Stimulated activated naive B cell treated with anti-CD40 and anti-IgM and Interleukin-4, amounts not matched to agents 10 μg/mL and 1 μg/mL and 100 μg/mL, for 72 hours (primary cell): ENCODE results near the gene HBP1.
A peak's percentile ranks its signal among the peaks of the same experiment; 100 is the strongest.

Source experiments
- ATAC-seq, 2 donors: fragments of 150-1000 bp; cut with Tn5 transposase; replicated peaks; 2 replicates each; pipeline ENCODE4 v1.10.0; 2021; ENCODE audit warnings: moderate library complexity in 1 of 2
- DNase-seq: peaks from one replicate; pipeline ENCODE4 v3.0.0; 2021
- H3K27ac Mint-ChIP-seq: one replicate; pipeline ENCODE4 v1.8.0; 2022; ENCODE audit warnings: mild to moderate bottlenecking, mixed read lengths
- H3K27me3 Mint-ChIP-seq, 2 donors: one replicate each; pipeline ENCODE4 v1.8.0; 2022; ENCODE audit warnings: mixed read lengths in 2 of 2
- H3K36me3 Mint-ChIP-seq, 2 donors: one replicate each; pipeline ENCODE4 v1.8.0; 2022; ENCODE audit warnings: mixed read lengths in 2 of 2, mild to moderate bottlenecking in 1 of 2
- H3K4me1 Mint-ChIP-seq, 2 donors: one replicate each; pipeline ENCODE4 v1.8.0; 2022; ENCODE audit warnings: mixed read lengths in 2 of 2, mild to moderate bottlenecking in 1 of 2
- H3K4me3 Mint-ChIP-seq, 2 donors: one replicate each; pipeline ENCODE4 v1.8.0; 2022; ENCODE audit warnings: mild to moderate bottlenecking in 2 of 2, mixed read lengths in 2 of 2, moderate library complexity in 1 of 2
- H3K9me3 Mint-ChIP-seq, 2 donors: one replicate each; pipeline ENCODE4 v1.8.0; 2022; ENCODE audit warnings: mixed read lengths in 2 of 2, mild to moderate bottlenecking in 1 of 2

The HBP1 gene

DNA sequence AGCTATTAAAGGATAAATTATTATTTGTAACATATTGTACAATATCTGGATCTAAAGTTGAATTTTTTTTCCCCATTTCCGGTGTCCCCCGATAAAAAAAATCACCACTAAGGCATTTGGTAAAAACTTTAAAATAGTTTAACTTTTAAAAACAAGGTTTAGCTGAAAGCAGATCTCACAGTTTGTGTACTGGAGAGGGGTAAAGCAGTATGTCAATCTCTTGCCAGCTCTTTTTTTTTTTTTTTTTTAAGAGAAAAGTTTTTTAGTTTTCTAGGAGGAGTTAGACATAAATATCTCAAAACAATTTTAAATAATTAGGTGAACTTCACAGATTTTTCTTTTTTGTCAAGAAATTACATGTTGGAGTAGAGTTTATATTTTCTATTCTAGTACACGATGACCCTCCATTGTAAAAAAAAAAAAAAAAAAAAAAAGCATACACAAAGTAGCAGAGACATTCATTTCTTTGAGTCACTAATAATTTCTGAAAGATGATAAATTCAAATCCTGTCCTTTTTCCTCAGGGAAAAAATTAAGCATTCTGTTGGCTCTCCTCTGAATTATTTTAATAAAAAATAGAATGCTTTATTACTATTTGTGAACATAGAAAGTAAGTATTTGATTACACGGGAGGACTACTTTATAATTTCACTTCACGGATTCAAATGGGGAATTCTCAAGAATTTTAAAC, 1.9 kb upstream of the HBP1 start:
- no peak for ATAC-seq
- H3K9me3 Mint-ChIP-seq: no peaks in the 10 kb centered on the region
- peak overlapping the region; percentile 98 for H3K27ac Mint-ChIP-seq
- peak overlapping the region; percentile 87 to 91 for H3K4me3 Mint-ChIP-seq
- DNase-seq: no peak
- H3K36me3 Mint-ChIP-seq: peaks cover 0 to 7% of the 10 kb centered on the region in 2 donors
- peaks cover 0 to 5% of the 10 kb centered on the region in 2 donors for H3K27me3 Mint-ChIP-seq
- peaks cover 2 to 18% of the 10 kb centered on the region in 2 donors for H3K4me1 Mint-ChIP-seq

DNA sequence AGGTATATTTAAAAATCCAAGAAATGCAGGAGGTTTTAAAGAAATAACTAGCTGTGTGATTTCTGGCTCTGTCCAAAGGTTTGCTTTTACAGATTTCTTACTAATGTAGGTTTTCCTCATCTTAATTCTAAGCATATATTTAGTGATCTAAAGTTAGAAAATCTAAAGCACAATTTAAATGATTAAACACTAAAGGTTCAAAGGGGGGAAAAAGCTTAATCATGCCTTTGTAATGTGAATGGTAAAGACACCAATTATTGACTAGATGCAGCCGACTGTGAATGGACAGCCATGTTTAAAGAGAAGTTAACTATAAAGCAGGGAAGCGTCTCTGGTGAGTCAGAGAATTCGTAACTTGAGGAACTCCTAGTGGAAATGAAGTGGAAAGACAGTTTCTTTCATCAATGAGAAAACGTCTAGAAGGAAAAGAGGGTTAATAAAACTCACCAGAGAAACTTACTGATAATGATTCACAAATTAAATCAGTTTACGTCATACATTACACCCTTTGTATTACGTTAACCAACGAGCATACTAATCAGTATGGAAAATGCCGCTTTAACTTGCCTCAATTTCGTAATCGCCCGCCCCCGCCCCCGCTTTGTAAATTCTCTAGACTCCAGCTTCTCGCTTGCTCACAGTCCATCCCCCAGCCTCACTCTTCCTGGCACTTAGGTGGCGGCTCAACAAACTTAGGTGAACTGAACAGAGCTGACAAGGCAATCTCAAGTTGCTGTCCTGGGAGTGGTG, 1.1 kb upstream of the HBP1 start:
- H3K4me1 Mint-ChIP-seq: peaks cover 3 to 19% of the 10 kb centered on the region in 2 donors
- peak overlapping the region; percentile 87 to 91 for H3K4me3 Mint-ChIP-seq
- peaks cover 0 to 5% of the 10 kb centered on the region in 2 donors for H3K27me3 Mint-ChIP-seq
- ATAC-seq: peak; percentile 0
- peak overlapping the region; percentile 98 for H3K27ac Mint-ChIP-seq
- H3K9me3 Mint-ChIP-seq: no peaks in the 10 kb centered on the region
- H3K36me3 Mint-ChIP-seq: peaks cover 0 to 7% of the 10 kb centered on the region in 2 donors
- DNase-seq: no peak

DNA sequence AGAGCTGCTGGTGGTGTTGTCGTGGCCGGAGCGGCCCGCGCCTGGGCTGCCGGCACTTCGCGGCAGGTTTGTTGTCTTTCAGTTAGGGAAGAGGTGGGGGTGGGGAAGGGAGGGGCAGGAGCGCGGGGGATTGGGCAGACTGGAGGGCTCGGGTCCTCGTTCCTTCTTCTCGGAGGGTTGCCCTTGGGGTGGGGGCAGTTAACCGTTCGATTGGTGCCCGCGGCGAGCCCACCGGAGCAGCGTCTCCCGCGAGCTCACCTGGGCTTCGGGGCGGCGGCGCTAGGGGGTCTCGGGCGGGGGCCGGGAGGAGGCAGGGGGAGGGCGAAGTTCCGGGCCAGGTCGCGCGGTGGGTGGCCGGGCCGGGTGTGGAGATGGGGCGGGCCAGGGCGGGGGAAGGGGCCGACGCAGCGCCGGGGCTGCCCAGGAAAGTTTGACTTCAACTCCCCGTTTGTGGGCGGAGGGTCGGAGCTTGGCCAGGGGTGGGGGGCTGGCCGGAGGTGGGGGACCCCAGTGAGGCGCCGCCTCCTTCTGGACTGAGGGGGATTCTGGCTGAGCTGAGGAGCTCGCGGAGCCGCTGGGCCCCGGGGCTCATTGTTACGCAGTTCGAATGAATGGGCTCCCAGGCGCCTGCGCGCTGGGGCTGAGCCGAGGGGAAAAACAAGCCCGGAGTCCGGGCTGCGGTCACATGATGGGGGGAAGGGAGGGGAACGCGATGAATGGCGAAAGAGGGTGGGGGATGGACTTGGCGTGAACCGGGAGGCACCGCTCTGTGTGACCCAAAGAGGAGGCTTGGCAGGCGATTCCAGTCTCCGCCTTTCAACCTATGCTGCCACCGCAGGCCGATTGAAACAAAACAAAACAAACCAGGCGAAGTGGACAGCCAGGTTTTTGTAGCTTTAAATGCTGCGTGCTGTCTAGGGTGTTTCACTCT, 582 bp downstream of the HBP1 start:
- H3K4me1 Mint-ChIP-seq: peaks cover 11 to 36% of the 10 kb centered on the region in 2 donors

DNA sequence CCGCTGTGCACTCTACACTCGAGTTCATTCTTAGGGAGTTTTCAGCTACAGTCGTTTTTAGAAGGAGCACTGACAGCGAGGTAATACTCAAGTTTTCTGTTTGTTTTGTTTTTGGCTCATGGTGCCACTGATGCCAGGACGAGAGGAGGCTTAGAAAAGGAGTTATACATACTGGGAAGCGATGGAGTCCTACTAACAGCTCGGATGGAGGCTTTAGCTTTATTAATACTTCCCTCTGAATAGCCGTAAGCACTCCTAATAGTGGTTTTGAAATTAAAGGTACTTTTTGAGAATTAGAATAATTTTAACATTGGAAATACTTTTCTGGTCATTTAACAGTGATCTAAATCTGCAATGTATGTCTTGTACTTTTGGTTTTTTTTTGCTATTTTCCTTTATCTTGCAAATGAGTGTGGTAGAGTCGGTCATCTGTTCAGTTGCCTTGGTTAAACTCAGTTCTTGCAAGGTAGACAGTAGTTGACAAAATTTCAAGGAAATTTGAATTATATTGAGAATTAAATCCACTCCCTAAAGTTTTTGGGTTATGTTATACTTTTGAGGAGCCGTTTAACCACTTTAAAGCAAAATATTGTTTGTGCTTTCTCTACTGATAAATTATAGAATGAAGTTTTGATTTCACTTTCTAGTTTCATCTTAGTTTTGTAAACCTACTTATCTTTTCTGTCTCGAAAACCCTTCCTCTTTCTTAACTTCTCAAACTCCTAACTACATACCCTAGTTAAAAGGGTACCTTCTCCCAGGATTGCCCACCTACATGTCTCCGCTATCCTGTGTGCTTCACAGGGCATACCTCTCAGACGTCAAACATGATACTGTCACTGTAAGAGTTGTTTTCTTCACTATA, 1.5 kb downstream of the HBP1 start:
- Mint-ChIP-seq H3K4me3 (peak overlapping the region; percentile 87 to 91), H3K27ac (peak overlapping the region; percentile 98), H3K27me3 (peaks cover 0 to 2% of the 10 kb centered on the region in 2 donors), H3K36me3 (peaks cover 0 to 7% of the 10 kb centered on the region in 2 donors), H3K9me3 (no peaks in the 10 kb centered on the region), H3K4me1 (peaks cover 14 to 44% of the 10 kb centered on the region in 2 donors)
- no peak for ATAC-seq
- no peak for DNase-seq

More for the DNA sequence above, 582 bp downstream of the HBP1 start:
- DNase-seq: peak; percentile 94
- peak; percentile 50 to 58 for ATAC-seq
- peak overlapping the region; percentile 98 for H3K27ac Mint-ChIP-seq
- peak overlapping the region; percentile 87 to 91 for H3K4me3 Mint-ChIP-seq
- peaks cover 0 to 5% of the 10 kb centered on the region in 2 donors for H3K27me3 Mint-ChIP-seq
- H3K9me3 Mint-ChIP-seq: no peaks in the 10 kb centered on the region
- peaks cover 0 to 7% of the 10 kb centered on the region in 2 donors for H3K36me3 Mint-ChIP-seq

DNA sequence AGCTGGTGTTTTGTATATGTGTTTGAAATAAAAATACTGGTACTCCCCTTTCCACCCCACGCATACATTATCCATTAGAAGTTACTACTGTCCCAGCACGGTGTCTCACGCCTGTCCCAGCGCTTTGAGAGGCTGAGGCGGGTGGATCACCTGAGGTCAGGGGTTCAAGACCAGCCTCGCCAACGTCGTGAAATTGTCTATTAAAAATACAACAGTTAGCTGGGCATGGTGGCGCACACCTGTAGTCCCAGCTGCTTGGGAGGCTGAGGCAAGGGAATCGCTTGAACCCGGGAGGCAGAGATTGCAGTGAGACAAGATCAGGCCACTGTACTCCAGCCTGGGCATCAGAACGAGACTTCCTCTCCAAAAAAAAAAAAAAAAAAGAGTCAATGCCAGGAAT, 2.7 kb downstream of the HBP1 start:
- no peak overlapping the region for H3K4me3 Mint-ChIP-seq
- H3K4me1 Mint-ChIP-seq: peaks cover 17 to 56% of the 10 kb centered on the region in 2 donors
- no peaks in the 10 kb centered on the region for H3K9me3 Mint-ChIP-seq
- H3K27ac Mint-ChIP-seq: no peak overlapping the region
- ATAC-seq (no peak), DNase-seq (no peak)
- H3K36me3 Mint-ChIP-seq: peaks cover 0 to 7% of the 10 kb centered on the region in 2 donors
- H3K27me3 Mint-ChIP-seq: no peaks in the 10 kb centered on the region

DNA sequence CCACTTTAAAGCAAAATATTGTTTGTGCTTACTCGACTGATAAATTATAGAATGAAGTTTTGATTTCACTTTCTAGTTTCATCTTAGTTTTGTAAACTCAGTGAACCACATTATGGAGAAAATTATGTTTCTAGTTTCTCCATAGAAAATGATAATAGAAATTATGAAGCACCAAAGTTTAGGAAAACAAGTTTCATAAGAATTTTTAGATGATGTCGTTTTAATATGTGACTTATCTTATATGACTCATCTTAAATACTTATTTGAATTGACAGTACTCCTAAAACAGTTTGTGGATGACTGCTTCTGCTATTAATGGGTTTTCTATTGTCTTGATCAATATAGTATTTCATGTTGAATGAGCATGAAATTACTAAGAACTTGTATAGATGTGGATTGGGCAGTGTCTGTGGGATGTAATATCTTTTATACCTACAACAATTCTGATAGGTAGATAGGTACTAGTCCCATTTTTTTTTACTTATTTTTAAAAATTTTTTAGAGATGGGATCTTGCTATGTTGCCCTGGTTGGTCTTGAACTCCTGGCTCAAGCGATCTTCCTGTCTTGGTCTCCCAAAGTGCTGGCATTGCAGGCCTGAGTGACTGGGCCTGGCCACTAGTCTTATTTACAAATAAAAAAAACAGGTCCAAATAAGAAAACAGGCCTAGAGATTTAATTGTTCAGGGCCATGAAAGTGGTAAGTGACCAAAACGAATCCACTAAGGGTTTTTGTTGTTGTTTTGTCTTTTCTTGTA, 3.7 kb downstream of the HBP1 start:
- DNase-seq: no peak
- Mint-ChIP-seq H3K9me3 (no peaks in the 10 kb centered on the region), H3K27me3 (no peaks in the 10 kb centered on the region), H3K4me1 (peaks cover 17 to 61% of the 10 kb centered on the region in 2 donors), H3K36me3 (peaks cover 0 to 7% of the 10 kb centered on the region in 2 donors), H3K27ac (no peak overlapping the region), H3K4me3 (no peak overlapping the region)
- no peak for ATAC-seq

DNA sequence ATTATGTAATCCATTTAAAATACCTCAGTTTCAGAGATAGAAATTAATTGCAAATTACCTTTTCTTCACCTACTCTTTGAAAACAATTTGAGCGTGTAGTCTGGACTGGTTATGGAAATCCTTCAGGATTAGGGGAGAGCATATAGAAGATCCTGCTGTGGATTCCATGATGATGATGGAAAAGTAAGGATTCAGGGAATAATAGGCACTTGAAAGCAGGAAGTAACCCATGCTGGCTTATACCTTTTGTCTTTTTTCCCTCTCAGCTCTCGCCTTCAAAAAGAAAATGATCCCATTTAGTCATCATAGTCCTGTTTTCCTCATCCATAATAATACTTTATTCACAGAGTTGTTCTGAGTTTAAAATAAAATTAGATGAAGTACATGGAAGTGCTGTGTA, 4.4 kb downstream of the HBP1 start:
- no peaks in the 10 kb centered on the region for H3K9me3 Mint-ChIP-seq
- no peaks in the 10 kb centered on the region for H3K27me3 Mint-ChIP-seq
- H3K4me3 Mint-ChIP-seq: peak overlapping the region in 1 of 2 donors; percentile 38
- peaks cover 17 to 61% of the 10 kb centered on the region in 2 donors for H3K4me1 Mint-ChIP-seq
- DNase-seq (no peak), ATAC-seq (no peak)
- no peak overlapping the region for H3K27ac Mint-ChIP-seq
- H3K36me3 Mint-ChIP-seq: peaks cover 0 to 7% of the 10 kb centered on the region in 2 donors

DNA sequence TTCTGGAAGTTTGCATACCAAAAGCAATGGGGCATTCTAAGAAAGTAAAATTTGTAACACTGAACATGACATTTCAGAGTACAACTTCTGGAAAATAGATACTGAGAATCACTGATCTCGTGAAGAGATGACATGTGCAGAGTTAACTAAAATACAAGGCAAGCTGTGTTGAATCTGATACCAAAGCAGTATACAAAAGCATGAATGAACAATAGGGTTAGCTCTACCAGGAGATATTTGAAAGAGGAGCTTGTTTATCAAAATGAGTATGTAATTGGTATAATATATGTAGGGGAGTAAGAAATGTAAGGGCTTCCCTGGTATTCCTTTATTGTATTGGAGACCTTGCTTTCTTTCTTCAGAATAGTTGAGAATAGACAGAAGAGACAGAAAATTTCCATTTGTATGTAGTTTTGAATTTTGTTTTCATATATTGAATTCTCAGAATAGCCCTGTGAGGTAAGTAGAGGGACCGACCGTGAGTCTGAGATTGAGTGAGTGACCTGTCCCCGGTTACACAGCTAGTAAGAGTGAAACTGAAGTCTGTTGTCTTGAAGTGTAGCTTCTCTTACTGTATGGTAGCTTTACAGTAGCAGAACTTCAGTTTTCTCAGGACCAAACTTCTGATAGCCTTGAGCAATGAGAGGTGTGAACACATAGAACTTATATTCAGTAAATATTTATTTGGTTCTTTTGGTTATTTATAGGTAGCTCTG, 5.0 kb downstream of the HBP1 start:
- H3K27me3 Mint-ChIP-seq: no peaks in the 10 kb centered on the region
- DNase-seq (no peak), ATAC-seq (peak; percentile 47 to 53)
- H3K4me1 Mint-ChIP-seq: peaks cover 17 to 61% of the 10 kb centered on the region in 2 donors
- no peaks in the 10 kb centered on the region for H3K9me3 Mint-ChIP-seq
- no peak overlapping the region for H3K27ac Mint-ChIP-seq
- H3K36me3 Mint-ChIP-seq: peaks cover 0 to 5% of the 10 kb centered on the region in 2 donors
- peak overlapping the region; percentile 38 to 50 for H3K4me3 Mint-ChIP-seq

DNA sequence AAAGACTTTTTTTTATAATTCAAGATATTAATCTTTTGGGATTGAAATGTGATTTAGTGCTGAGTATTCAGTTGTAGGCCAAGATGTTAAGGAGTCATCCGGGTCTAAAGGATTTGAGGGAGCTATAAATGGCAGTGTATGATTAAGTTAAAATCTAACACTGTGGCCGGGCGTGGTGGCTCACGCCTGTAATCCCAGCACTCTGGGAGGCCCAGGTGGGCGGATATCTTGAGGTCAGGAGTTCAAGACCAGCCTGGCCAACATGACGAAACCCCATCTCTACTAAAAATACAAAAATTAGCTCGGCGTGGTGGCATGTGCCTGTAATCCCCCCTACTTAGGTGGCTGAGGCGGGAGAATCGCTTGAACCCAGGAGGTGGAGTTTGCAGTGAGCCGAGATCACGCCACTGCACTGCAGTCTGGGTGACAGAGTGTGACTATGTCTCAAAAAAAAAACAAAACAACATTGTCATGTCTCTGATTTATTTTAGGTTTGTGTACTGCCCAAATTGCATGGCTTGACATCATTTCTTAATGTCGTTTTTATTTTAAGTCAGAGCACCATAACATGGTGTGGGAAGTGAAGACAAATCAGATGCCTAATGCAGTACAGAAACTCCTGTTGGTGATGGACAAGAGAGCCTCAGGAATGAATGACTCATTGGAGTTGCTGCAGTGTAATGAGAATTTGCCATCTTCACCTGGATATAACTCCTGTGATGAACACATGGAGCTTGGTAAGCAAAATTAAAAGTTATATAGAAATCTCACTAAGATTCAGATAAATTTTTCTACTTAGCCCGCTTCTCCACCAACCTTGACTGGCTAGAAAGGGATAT, 10.7 kb downstream of the HBP1 start:
- peak overlapping the region; percentile 80 for H3K27ac Mint-ChIP-seq
- H3K27me3 Mint-ChIP-seq: no peaks in the 10 kb centered on the region
- ATAC-seq: peak; percentile 63 to 70
- peaks cover 18 to 36% of the 10 kb centered on the region in 2 donors for H3K4me1 Mint-ChIP-seq
- H3K36me3 Mint-ChIP-seq: peaks cover 8 to 12% of the 10 kb centered on the region in 2 donors
- DNase-seq: no peak
- H3K9me3 Mint-ChIP-seq: no peaks in the 10 kb centered on the region
- H3K4me3 Mint-ChIP-seq: no peak overlapping the region

DNA sequence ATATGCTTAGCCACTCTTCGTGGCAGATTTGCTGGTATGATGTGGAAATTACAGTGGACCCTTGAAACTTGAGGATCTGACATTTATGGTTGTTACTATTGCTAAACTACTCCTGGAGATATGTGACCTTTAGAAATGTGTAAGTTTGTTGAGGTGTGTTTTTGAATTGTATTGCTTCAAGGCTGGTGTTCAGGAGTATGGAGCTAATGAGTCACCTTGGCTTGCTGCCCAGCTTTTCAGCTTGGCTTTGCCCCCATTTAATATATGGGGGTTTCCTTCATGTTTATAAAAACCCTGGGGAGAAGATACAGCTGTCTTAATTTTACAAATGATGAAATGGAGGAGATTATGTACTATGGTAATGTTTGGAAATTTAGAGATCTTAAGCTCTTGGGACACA, 11.6 kb downstream of the HBP1 start:
- H3K36me3 Mint-ChIP-seq: peaks cover 17 to 21% of the 10 kb centered on the region in 2 donors
- peak overlapping the region; percentile 48 to 49 for H3K4me3 Mint-ChIP-seq
- no peaks in the 10 kb centered on the region for H3K27me3 Mint-ChIP-seq
- DNase-seq (peak; percentile 32), ATAC-seq (peak; percentile 85 to 91)
- peak overlapping the region; percentile 81 for H3K27ac Mint-ChIP-seq
- H3K9me3 Mint-ChIP-seq: no peaks in the 10 kb centered on the region
- H3K4me1 Mint-ChIP-seq: peaks cover 16 to 29% of the 10 kb centered on the region in 2 donors

DNA sequence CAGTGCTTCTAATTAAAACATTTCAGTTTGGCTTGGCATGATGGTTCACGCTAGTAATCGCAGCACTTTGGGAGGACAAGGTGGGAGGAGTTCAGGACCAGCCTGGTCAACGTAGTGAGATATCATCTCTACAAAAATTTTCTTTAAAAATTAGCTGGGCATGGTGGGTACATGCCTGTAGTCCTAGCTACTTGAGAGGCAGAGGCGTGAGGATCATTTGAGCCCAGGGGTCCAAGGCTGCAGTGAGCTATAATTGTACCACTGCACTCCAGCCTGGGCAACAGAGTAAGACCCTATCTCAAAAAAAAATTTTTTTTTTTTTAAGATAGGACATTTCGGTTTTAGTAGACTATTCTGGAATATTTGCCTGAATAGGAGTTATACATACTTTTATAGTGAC, 12.4 kb downstream of the HBP1 start:
- no peak for ATAC-seq
- no peak for DNase-seq
- Mint-ChIP-seq H3K36me3 (peaks cover 22 to 27% of the 10 kb centered on the region in 2 donors), H3K4me3 (peak overlapping the region in 1 of 2 donors; percentile 48), H3K27me3 (no peaks in the 10 kb centered on the region), H3K27ac (peak overlapping the region; percentile 81), H3K9me3 (no peaks in the 10 kb centered on the region), H3K4me1 (peaks cover 15 to 21% of the 10 kb centered on the region in 2 donors)
